K562 (cell line): Measurements from ENCODE around the gene SAMD10. TPM values are rescaled to one million over a fixed set of nuclear protein-coding genes. Genes with fewer than 3 reads are reported as not detected.

Experiments
- CGGBP1 ChIP-seq: fragments of 250-450 bp; sonication (Bioruptor Pico); IDR thresholded peaks from 2 replicates; pipeline ENCODE4 v1.9.0; 2021; ENCODE audit warnings: mild to moderate bottlenecking
- ID3 ChIP-seq, 2 experiments: fragments of 250-450 bp in 1 of 2; fragments of 450-650 bp in 1 of 2; sonication (Bioruptor Pico) in 1 of 2; IDR thresholded peaks; 2 replicates each; pipeline versions ENCODE4 v1.6.1 to v1.8.0; 2016 to 2021; ENCODE audit warnings: mild to moderate bottlenecking in 2 of 2, moderate library complexity in 2 of 2, missing compliant biosample characterization in 1 of 2, missing genetic modification characterization in 1 of 2
- MAX ChIP-seq: sonication (generic); formaldehyde crosslinking; IDR thresholded peaks from 2 replicates; pipeline ENCODE4 v1.9.0; 2022; ENCODE audit warnings: mild to moderate bottlenecking, missing genetic modification reagents
- MGA ChIP-seq: fragments of 450-650 bp; IDR thresholded peaks from 2 replicates; pipeline ENCODE4 v1.6.1; 2016; ENCODE audit warnings: mild to moderate bottlenecking, moderate library complexity
- NEUROD1 ChIP-seq: fragments of 150-350 bp; IDR thresholded peaks from 2 replicates; pipeline ENCODE4 v1.6.1; 2014; ENCODE audit warnings: borderline replicate concordance, low read length, low read depth; ENCODE audit not compliant: partially characterized antibody
- NFIC ChIP-seq: fragments of 450-650 bp; IDR thresholded peaks from 2 replicates; pipeline ENCODE4 v1.6.1; 2017; ENCODE audit warnings: mild to moderate bottlenecking, inconsistent platforms
- ZBTB11 ChIP-seq, 3 experiments: fragments of 200-800 bp in 1 of 3; fragments of 250-450 bp in 1 of 3; fragments of 450-650 bp in 1 of 3; sonication (Bioruptor Pico) in 1 of 3; sonication (Bioruptor generic) in 1 of 3; formaldehyde crosslinking in 1 of 3; IDR thresholded peaks; 2 replicates each; pipeline versions ENCODE4 v1.6.1 to v1.8.0; 2016 to 2022; ENCODE audit warnings: mild to moderate bottlenecking in 2 of 3, missing genetic modification characterization in 2 of 3, missing compliant biosample characterization in 1 of 3, moderate library complexity in 1 of 3
- polyA plus RNA-seq, 8 experiments: library from polyadenylated mRNA; depleted of rRNA in 4 of 8; stranded (reverse) in 5 of 8; unstranded in 3 of 8; fragments of >200 nt; fragmentation: Nextera tagmentation in 2 of 8; fragmentation: Illumina TruSeq in 1 of 8; extraction: Ambion mirVana in 2 of 8; extraction: Trizol in 1 of 8; gene quantifications; 2 replicates each; pipeline versions ENCODE4 v1.2.1 to v1.2.3, GENCODE V29; 2011 to 2014; ENCODE audit warnings: inconsistent platforms in 1 of 8, missing spikeins in 1 of 8
- total RNA-seq, 7 experiments: library from RNA; depleted of rRNA in 6 of 7; stranded (reverse); fragments of >200 nt in 6 of 7; fragmentation: Illumina TruSeq in 2 of 7; extraction: Trizol in 2 of 7; gene quantifications; 2 replicates each; pipeline versions ENCODE4 v1.2.1 to v1.2.3, GENCODE V29; 2011 to 2021; ENCODE audit warnings: low replicate concordance in 1 of 7

SAMD10 gene
- total and polyA plus RNA-seq, 9 of the 15 experiments (the other 6 are each of a cell fraction or from before 2014, with no cell fraction given), result 0.37 to 15.2 (median 4.8) TPM

GRCh38 chr20:63978319-63979228 lies 868 bp downstream of the SAMD10 start (continued):
- TF ChIP-seq MAX (CRISPR knock-in tag) (peak; percentile 59; the same call in 1 of the 2 replicates), ID3 (CRISPR knock-in tag; IDR thresholded peaks at IDR 0.05) (no peak), ID3 (tag; IDR thresholded peaks at IDR 0.05) (0 out of 2 replicates have a peak, but pooled peaks have one; percentile 18), CGGBP1 (CRISPR knock-in tag) (no peak), MGA (peak; percentile 74), ZBTB11 (CRISPR knock-in tag; IDR thresholded peaks at IDR 0.05) (peak; percentile 64 to 94 (median 92); a peak in 5 of 6 replicates), NEUROD1 (no peak), NFIC (0 out of 2 replicates have a peak, but pooled peaks have one; percentile 3)
